Measurements from ENCODE around the gene DGKH.

DNA sequence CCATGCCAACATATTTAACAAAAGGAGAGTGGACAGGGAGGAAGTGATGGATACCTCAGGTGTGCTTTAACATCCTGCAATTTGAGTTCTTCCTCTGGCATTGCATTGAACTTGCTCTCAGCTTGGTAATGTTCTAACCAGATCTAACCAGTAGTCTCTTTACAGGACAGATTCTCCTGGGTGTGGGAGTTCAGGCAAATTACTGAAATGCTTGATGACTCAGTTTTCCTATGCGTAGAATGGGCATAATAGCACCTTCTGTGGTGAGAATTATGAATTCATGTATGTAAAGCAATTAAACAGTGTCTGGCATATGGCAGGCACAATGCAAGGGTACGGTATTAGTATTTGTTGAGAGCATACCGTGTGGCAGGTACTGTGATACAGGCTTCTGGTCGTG is 227.1 kb downstream of the DGKH start:
- TF ChIP-seq POLR2AphosphoS5 (IDR thresholded peaks at IDR 0.05; ENCODE audit: low read depth, low read length) (no peak), ZBTB1 (CRISPR knock-in tag; IDR thresholded peaks at IDR 0.05; ENCODE audit: borderline replicate concordance) (no peak), ZNF331 (CRISPR knock-in tag; IDR thresholded peaks at IDR 0.05) (no peak), ELF1 (CRISPR knock-in tag; IDR thresholded peaks at IDR 0.05) (no peak), ZSCAN9 (CRISPR knock-in tag; IDR thresholded peaks at IDR 0.05; ENCODE audit: borderline replicate concordance) (no peak), TSC22D2 (CRISPR knock-in tag; IDR thresholded peaks at IDR 0.05; ENCODE audit: borderline replicate concordance) (no peak), BRCA1 (CRISPR knock-in tag; IDR thresholded peaks at IDR 0.05) (no peak)
- TF ChIP-seq, protein P1, sequence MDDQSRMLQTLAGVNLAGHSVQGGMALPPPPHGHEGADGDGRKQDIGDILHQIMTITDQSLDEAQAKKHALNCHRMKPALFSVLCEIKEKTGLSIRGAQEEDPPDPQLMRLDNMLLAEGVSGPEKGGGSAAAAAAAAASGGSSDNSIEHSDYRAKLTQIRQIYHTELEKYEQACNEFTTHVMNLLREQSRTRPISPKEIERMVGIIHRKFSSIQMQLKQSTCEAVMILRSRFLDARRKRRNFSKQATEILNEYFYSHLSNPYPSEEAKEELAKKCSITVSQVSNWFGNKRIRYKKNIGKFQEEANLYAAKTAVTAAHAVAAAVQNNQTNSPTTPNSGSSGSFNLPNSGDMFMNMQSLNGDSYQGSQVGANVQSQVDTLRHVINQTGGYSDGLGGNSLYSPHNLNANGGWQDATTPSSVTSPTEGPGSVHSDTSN (CRISPR knock-in tag; IDR thresholded peaks at IDR 0.05; ENCODE audit: borderline replicate concordance): no peak
- TF ChIP-seq, protein P2, sequence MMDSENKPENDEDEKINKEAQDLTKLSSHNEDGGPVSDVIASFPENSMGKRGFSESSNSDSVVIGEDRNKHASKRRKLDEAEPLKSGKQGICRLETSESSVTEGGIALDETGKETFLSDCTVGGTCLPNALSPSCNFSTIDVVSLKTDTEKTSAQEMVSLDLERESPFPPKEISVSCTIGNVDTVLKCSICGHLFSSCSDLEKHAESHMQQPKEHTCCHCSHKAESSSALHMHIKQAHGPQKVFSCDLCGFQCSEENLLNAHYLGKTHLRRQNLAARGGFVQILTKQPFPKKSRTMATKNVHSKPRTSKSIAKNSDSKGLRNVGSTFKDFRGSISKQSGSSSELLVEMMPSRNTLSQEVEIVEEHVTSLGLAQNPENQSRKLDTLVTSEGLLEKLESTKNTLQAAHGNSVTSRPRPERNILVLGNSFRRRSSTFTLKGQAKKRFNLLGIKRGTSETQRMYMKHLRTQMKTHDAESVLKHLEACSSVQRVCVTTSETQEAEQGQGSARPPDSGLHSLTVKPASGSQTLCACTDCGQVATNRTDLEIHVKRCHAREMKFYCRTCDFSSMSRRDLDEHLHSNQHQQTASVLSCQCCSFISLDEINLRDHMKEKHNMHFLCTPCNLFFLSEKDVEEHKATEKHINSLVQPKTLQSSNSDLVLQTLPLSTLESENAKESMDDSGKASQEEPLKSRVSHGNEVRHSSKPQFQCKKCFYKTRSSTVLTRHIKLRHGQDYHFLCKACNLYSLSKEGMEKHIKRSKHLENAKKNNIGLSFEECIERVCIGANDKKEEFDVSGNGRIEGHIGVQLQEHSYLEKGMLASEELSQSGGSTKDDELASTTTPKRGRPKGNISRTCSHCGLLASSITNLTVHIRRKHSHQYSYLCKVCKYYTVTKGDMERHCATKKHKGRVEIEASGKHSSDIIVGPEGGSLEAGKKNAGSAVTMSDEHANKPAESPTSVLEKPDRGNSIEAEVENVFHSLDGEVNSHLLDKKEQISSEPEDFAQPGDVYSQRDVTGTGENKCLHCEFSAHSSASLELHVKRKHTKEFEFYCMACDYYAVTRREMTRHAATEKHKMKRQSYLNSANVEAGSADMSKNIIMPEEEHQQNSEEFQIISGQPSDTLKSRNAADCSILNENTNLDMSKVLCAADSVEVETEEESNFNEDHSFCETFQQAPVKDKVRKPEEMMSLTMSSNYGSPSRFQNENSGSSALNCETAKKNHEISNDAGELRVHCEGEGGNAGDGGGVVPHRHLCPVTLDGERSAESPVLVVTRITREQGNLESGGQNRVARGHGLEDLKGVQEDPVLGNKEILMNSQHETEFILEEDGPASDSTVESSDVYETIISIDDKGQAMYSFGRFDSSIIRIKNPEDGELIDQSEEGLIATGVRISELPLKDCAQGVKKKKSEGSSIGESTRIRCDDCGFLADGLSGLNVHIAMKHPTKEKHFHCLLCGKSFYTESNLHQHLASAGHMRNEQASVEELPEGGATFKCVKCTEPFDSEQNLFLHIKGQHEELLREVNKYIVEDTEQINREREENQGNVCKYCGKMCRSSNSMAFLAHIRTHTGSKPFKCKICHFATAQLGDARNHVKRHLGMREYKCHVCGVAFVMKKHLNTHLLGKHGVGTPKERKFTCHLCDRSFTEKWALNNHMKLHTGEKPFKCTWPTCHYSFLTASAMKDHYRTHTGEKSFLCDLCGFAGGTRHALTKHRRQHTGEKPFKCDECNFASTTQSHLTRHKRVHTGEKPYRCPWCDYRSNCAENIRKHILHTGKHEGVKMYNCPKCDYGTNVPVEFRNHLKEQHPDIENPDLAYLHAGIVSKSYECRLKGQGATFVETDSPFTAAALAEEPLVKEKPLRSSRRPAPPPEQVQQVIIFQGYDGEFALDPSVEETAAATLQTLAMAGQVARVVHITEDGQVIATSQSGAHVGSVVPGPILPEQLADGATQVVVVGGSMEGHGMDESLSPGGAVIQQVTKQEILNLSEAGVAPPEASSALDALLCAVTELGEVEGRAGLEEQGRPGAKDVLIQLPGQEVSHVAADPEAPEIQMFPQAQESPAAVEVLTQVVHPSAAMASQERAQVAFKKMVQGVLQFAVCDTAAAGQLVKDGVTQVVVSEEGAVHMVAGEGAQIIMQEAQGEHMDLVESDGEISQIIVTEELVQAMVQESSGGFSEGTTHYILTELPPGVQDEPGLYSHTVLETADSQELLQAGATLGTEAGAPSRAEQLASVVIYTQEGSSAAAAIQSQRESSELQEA (CRISPR knock-in tag; IDR thresholded peaks at IDR 0.05; ENCODE audit: not compliant biosample characterization): no peak
- TF ChIP-seq, protein P3, sequence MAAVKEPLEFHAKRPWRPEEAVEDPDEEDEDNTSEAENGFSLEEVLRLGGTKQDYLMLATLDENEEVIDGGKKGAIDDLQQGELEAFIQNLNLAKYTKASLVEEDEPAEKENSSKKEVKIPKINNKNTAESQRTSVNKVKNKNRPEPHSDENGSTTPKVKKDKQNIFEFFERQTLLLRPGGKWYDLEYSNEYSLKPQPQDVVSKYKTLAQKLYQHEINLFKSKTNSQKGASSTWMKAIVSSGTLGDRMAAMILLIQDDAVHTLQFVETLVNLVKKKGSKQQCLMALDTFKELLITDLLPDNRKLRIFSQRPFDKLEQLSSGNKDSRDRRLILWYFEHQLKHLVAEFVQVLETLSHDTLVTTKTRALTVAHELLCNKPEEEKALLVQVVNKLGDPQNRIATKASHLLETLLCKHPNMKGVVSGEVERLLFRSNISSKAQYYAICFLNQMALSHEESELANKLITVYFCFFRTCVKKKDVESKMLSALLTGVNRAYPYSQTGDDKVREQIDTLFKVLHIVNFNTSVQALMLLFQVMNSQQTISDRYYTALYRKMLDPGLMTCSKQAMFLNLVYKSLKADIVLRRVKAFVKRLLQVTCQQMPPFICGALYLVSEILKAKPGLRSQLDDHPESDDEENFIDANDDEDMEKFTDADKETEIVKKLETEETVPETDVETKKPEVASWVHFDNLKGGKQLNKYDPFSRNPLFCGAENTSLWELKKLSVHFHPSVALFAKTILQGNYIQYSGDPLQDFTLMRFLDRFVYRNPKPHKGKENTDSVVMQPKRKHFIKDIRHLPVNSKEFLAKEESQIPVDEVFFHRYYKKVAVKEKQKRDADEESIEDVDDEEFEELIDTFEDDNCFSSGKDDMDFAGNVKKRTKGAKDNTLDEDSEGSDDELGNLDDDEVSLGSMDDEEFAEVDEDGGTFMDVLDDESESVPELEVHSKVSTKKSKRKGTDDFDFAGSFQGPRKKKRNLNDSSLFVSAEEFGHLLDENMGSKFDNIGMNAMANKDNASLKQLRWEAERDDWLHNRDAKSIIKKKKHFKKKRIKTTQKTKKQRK (IDR thresholded peaks at IDR 0.05; ENCODE audit: low read length): no peak
- TF ChIP-seq, protein P4, sequence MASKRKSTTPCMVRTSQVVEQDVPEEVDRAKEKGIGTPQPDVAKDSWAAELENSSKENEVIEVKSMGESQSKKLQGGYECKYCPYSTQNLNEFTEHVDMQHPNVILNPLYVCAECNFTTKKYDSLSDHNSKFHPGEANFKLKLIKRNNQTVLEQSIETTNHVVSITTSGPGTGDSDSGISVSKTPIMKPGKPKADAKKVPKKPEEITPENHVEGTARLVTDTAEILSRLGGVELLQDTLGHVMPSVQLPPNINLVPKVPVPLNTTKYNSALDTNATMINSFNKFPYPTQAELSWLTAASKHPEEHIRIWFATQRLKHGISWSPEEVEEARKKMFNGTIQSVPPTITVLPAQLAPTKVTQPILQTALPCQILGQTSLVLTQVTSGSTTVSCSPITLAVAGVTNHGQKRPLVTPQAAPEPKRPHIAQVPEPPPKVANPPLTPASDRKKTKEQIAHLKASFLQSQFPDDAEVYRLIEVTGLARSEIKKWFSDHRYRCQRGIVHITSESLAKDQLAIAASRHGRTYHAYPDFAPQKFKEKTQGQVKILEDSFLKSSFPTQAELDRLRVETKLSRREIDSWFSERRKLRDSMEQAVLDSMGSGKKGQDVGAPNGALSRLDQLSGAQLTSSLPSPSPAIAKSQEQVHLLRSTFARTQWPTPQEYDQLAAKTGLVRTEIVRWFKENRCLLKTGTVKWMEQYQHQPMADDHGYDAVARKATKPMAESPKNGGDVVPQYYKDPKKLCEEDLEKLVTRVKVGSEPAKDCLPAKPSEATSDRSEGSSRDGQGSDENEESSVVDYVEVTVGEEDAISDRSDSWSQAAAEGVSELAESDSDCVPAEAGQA (IDR thresholded peaks at IDR 0.05; ENCODE audit: low read depth): no peak
- TF ChIP-seq, protein P4 (CRISPR knock-in tag; IDR thresholded peaks at IDR 0.05; ENCODE audit: borderline replicate concordance): no peak
